HEK293T (cell line): Measurements from ENCODE around the gene SGMS1.

Source experiments
- BHLHE40 ChIP-seq: fragments of 450-650 bp; IDR thresholded peaks from 2 replicates; pipeline ENCODE4 v1.6.1; 2016; ENCODE audit warnings: mild to moderate bottlenecking, moderate library complexity, borderline replicate concordance
- CTBP1 ChIP-seq: fragments of 450-650 bp; IDR thresholded peaks from 2 replicates; pipeline ENCODE4 v1.6.1; 2016; ENCODE audit warnings: borderline replicate concordance
- FOXK2 ChIP-seq: fragments of 450-650 bp; IDR thresholded peaks from 2 replicates; pipeline ENCODE4 v1.6.1; 2016; ENCODE audit warnings: mild to moderate bottlenecking
- FOXM1 ChIP-seq: fragments of 450-650 bp; IDR thresholded peaks from 2 replicates; pipeline ENCODE4 v1.6.1; 2017; ENCODE audit warnings: mild to moderate bottlenecking, borderline replicate concordance
- L3MBTL2 ChIP-seq: fragments of 450-650 bp; conservative IDR thresholded peaks from 2 replicates; pipeline ENCODE4 v1.6.1; 2016; ENCODE audit warnings: mild to moderate bottlenecking
- LEF1 ChIP-seq: fragments of 450-650 bp; IDR thresholded peaks from 2 replicates; pipeline ENCODE4 v1.6.1; 2017; ENCODE audit warnings: mild to moderate bottlenecking, borderline replicate concordance
- NFRKB ChIP-seq: fragments of 450-650 bp; IDR thresholded peaks from 2 replicates; pipeline ENCODE4 v1.6.1; 2016; ENCODE audit warnings: mild to moderate bottlenecking, moderate library complexity
- PKNOX1 ChIP-seq: fragments of 450-650 bp; IDR thresholded peaks from 2 replicates; pipeline ENCODE4 v1.6.1; 2016
- SP1 ChIP-seq: fragments of 450-650 bp; IDR thresholded peaks from 2 replicates; pipeline ENCODE4 v1.6.1; 2017
- SUZ12 ChIP-seq: fragments of 450-650 bp; IDR thresholded peaks from 2 replicates; pipeline ENCODE4 v1.6.1; 2016; ENCODE audit warnings: mild to moderate bottlenecking
- TARDBP ChIP-seq: fragments of 450-650 bp; IDR thresholded peaks from 2 replicates; pipeline ENCODE4 v1.6.1; 2016
- ZNF384 ChIP-seq: fragments of 450-650 bp; IDR thresholded peaks from 2 replicates; pipeline ENCODE4 v1.6.1; 2016

DNA sequence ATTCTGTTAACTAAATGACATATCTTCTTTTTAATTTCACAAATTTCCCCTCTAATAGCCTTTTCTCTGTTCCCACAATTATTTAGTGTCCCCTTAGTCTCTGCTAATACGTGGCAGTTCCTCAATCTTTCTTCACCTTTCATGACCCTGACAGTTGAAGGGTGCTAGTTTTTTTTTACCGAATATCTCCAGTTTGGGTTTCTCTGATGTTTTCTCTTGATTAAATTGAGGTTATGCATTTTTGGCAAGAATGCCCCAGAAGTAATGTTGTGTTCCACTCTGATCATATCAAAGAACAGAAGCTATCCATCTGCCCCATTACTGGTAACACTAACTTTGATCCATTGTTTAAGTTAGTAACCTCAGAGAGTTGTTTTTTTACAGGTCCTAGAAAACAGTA, 238.9 kb downstream of the SGMS1 start:
- TF ChIP-seq FOXK2 (no peak), SUZ12 (no peak), TARDBP (no peak), L3MBTL2 (no peak), PKNOX1 (no peak), CTBP1 (no peak), BHLHE40 (no peak), SP1 (no peak), NFRKB (no peak), FOXM1 (no peak), LEF1 (no peak), ZNF384 (no peak)
